HAP-1 (cell line): ENCODE data around the gene ARVCF.
A peak's percentile ranks its signal among the peaks of the same experiment; 100 is the strongest.

ENCODE experiments used
- DNase-seq, 2 experiments: peaks; one replicate each; pipeline ENCODE4 v3.0.0-alpha.2; 2016 to 2020; ENCODE audit warnings: low spot score in 2 of 2
- H3K27me3 ChIP-seq: fragments of 250-450 bp; sonication (Bioruptor Pico); 2 replicates; pipeline ENCODE4 v1.5.1; 2020; ENCODE audit warnings: low read depth, mild to moderate bottlenecking, moderate library complexity
- H3K36me3 ChIP-seq: fragments of 250-450 bp; sonication (Bioruptor Pico); replicated peaks from 2 replicates; pipeline ENCODE4 v1.5.1; 2020; ENCODE audit warnings: mild to moderate bottlenecking
- H3K4me1 ChIP-seq: fragments of 250-450 bp; sonication (Bioruptor Pico); 2 replicates; pipeline ENCODE4 v1.5.1; 2020; ENCODE audit warnings: mild to moderate bottlenecking
- H3K4me3 ChIP-seq: fragments of 250-450 bp; sonication (Bioruptor Pico); 2 replicates; pipeline ENCODE4 v1.5.1; 2020; ENCODE audit warnings: mild to moderate bottlenecking, moderate library complexity
- H3K9me3 ChIP-seq: fragments of 250-450 bp; sonication (Bioruptor Pico); 2 replicates; pipeline ENCODE4 v1.5.1; 2020; ENCODE audit warnings: mild to moderate bottlenecking, moderate library complexity
- in situ Hi-C: fragments of 300-500 bp; cut with MboI; formaldehyde crosslinking; loops from 3 replicates; pipeline ENCODE4 v1.14.3; 2020; ENCODE audit warnings: low sequenced_read_pairs, inconsistent platforms, mixed read lengths

The ARVCF gene

GRCh38 chr22:19958083-19959042 is 58.3 kb downstream of the ARVCF start:
- no peaks in the 10 kb centered on the region for H3K27me3 ChIP-seq
- H3K4me3 ChIP-seq: no peak overlapping the region
- peaks cover 3% of the 10 kb centered on the region for H3K4me1 ChIP-seq
- H3K9me3 ChIP-seq: no peaks in the 10 kb centered on the region
- DNase-seq: no peak
- H3K36me3 ChIP-seq: peaks cover 5% of the 10 kb centered on the region
- in situ Hi-C loops: loop anchor here (25.0 kb wide), 1 partner anchor 329 kb away; no protein-coding TSS in a partner anchor

DNA sequence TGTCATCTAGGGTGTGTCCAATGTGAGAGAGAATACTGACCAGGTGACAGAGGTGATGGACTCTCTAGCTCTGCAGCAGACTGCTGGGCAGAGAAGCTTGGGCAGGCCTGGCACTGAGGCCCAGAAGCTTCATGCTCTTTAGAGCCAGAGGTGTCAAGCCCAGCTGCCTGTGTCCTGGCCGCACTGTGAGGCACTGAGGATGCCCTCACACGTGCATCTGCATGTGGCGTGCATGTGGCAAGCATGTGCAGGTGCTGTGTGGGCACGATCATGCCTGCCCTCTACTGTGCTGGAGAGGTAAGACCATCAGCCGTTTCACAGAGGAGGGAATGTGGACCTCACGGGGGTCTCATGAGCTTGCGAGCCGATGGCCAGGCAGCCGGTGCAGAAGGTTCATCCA is 59.2 kb downstream of the ARVCF start:
- no peaks in the 10 kb centered on the region for H3K27me3 ChIP-seq
- no peak for DNase-seq
- in situ Hi-C loops: loop anchor here (25.0 kb wide), 1 partner anchor 330 kb away; no protein-coding TSS in a partner anchor
- no peaks in the 10 kb centered on the region for H3K9me3 ChIP-seq
- H3K4me1 ChIP-seq: peaks cover 3% of the 10 kb centered on the region
- H3K4me3 ChIP-seq: no peak overlapping the region
- peaks cover 5% of the 10 kb centered on the region for H3K36me3 ChIP-seq

- H3K4me1 ChIP-seq: peaks cover 3% of the 10 kb centered on the region
- in situ Hi-C loops: loop anchor here (25.0 kb wide), 1 partner anchor 332 kb away; no protein-coding TSS in a partner anchor
These were observed 61.1 kb downstream of the ARVCF start for GRCh38 chr22:19955241-19956128.

GRCh38 chr22:19951346-19951745 is 65.3 kb downstream of the ARVCF start:
- no peaks in the 10 kb centered on the region for H3K9me3 ChIP-seq
- no peak overlapping the region for H3K4me3 ChIP-seq
- peaks cover 4% of the 10 kb centered on the region for H3K36me3 ChIP-seq
- DNase-seq: no peak
- no peaks in the 10 kb centered on the region for H3K27me3 ChIP-seq
- in situ Hi-C loops: loop anchor here (25.0 kb wide), 1 partner anchor 336 kb away; no protein-coding TSS in a partner anchor
- H3K4me1 ChIP-seq: peaks cover 21% of the 10 kb centered on the region

More at GRCh38 chr22:19955241-19956128, 61.1 kb downstream of the ARVCF start:
- Histone ChIP-seq H3K36me3 (no peaks in the 10 kb centered on the region), H3K27me3 (no peaks in the 10 kb centered on the region), H3K9me3 (no peaks in the 10 kb centered on the region), H3K4me3 (no peak overlapping the region)
- no peak for DNase-seq

DNA sequence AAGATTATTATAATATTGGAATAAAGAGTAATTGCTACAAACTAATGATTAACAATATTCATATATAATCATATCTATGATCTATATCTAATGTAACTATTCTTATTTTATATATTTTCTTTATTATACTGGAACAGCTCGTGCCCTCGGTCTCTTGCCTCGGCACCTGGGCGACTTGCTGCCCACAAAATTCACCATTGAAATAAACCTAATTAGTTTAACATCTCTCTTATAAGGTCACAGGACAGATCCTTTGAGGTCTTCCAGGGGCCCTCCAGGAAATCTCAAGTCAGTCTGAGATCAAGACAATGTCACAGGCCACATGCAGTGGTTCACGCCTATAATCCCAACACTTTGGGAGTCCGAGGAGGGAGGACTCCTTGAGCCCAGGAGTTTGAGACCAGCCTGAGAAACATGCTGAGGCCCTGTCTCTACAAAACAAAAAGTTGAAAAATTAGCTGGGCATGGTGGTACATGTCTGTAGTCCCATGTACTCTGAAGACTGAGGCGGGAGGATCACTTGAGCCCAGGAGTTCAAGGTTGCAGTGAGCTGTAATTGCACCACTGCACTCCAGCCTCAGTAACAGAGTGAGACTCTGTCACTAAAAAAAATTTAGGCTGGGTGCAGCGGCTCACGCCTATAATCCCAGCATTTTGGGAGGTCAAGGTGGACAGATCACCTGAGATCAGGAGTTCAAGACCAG is 68.4 kb downstream of the ARVCF start:
- Histone ChIP-seq H3K4me3 (no peak overlapping the region), H3K36me3 (peaks cover 4% of the 10 kb centered on the region), H3K27me3 (no peaks in the 10 kb centered on the region), H3K9me3 (no peaks in the 10 kb centered on the region), H3K4me1 (peaks cover 29% of the 10 kb centered on the region)
- DNase-seq: no peak
- in situ Hi-C loops: no loop called here

DNA sequence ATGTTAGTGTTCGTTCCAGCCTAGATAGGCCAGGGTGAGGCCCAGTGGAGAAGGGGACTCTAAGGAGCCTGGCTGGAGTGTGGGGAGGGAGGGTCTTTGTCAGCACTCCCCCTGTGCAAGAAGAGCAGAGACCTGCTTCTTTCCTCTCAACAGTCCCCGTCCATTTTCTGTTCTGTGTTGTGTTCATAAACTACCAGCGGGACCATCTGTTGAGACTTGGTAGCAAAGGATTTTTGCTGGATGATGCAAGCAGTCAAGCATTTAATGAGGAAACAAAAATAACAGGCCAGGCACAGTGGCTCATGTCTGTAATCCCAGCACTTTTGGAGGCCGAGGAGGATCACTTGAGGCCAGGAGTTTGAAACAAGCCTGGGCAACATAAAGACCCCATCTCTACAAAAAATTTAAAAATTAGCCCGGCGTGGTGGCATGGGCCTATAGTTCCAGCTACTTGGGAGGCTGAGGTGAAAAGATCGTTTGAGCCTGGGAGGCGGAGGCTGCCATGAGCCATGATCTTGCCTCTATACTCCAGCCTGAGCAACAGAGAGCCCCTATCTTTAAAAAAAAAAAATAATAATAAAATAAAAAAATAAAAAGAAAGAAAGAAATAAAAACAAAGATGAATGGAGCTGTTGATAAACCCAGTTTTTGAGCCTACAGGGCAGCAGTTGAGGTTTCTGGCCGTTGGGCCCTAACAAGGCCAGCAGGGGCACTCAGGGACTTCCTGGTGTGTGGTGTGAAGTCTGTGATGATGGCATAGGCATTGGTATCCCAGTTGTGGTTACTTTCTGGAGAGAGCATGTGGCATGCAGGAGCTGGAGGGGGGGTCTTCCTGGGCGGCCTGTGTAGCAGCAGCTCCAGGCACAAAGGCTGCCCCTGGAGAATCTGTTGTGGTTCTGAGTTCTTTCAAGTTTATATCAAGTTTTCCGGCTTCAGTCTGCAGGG is 73.3 kb downstream of the ARVCF start:
- H3K4me1 ChIP-seq: peaks cover 27% of the 10 kb centered on the region
- in situ Hi-C loops: no loop called here
- H3K9me3 ChIP-seq: no peaks in the 10 kb centered on the region
- H3K36me3 ChIP-seq: peaks cover 3% of the 10 kb centered on the region
- DNase-seq: no peak
- H3K4me3 ChIP-seq: peak overlapping the region; percentile 62
- no peaks in the 10 kb centered on the region for H3K27me3 ChIP-seq

DNA sequence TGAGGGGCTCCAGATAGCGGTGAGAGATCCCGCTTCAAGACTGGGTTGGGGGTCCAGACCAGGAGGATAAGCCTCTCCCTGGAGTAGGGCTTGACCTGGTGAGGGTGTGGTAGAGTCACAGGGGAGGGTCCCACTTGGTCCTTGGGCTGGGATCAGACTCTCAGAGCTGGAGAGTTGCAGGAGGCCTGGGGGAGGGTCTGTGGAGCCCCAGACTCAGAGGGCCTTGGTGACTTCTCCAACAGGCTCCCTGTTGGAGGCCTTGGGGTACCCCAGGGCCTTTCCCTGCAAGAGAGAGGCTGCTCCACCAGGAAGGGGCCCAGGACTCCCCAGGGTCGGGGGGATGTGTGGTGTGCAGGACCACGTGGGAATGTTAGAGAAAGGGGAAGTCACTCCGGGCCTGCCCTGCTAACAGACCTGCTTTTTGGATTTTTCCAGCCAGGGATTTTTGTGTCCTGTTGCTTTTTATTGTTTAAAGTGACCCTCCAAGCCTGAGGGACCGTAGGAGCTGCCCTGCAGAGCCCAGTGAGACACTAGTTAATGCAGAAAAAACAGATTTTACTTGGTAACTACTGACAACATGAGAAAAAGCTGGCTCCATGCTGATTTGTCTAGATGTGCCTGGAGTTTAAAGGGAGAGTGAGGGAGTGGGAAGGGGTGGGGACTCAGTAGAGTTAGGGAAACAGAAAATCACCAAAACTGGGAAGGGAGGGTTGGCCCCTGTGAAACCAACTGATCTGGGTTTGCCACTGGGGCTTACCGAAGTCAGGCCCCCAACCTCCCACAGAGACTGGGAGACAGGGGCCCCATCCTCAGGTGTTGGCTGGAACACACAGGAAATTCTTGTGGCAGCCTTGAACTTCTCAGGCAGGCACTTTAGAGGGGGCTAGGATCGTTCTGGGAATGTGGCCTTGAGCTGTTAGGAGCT is 74.2 kb downstream of the ARVCF start:
- H3K9me3 ChIP-seq: no peaks in the 10 kb centered on the region
- H3K36me3 ChIP-seq: no peaks in the 10 kb centered on the region
- DNase-seq: peak; percentile 26 to 50
- in situ Hi-C loops: no loop called here
- no peaks in the 10 kb centered on the region for H3K27me3 ChIP-seq
- peaks cover 22% of the 10 kb centered on the region for H3K4me1 ChIP-seq
- peak overlapping the region; percentile 62 for H3K4me3 ChIP-seq

GRCh38 chr22:19941365-19942082 is 75.1 kb downstream of the ARVCF start, which contains the start of the genes COMT and TXNRD2:
Gene COMT, plus strand, starts transcription at chr22:19941772. Its CDS starts 20,755 bp downstream, at chr22:19962527.
Gene TXNRD2, minus strand, starts transcription at chr22:19941818. Its CDS starts 15 bp downstream, at chr22:19941803.
- DNase-seq: peak; percentile 51 to 86
- H3K36me3 ChIP-seq: no peaks in the 10 kb centered on the region
- H3K9me3 ChIP-seq: peaks cover 3% of the 10 kb centered on the region; the same call in 1 of the 2 replicates
- H3K4me3 ChIP-seq: peak within 1 kb of the TSS; percentile 62
- peaks cover 20% of the 10 kb centered on the region for H3K4me1 ChIP-seq
- H3K27me3 ChIP-seq: no peaks in the 10 kb centered on the region
- in situ Hi-C loops: no loop called here

DNA sequence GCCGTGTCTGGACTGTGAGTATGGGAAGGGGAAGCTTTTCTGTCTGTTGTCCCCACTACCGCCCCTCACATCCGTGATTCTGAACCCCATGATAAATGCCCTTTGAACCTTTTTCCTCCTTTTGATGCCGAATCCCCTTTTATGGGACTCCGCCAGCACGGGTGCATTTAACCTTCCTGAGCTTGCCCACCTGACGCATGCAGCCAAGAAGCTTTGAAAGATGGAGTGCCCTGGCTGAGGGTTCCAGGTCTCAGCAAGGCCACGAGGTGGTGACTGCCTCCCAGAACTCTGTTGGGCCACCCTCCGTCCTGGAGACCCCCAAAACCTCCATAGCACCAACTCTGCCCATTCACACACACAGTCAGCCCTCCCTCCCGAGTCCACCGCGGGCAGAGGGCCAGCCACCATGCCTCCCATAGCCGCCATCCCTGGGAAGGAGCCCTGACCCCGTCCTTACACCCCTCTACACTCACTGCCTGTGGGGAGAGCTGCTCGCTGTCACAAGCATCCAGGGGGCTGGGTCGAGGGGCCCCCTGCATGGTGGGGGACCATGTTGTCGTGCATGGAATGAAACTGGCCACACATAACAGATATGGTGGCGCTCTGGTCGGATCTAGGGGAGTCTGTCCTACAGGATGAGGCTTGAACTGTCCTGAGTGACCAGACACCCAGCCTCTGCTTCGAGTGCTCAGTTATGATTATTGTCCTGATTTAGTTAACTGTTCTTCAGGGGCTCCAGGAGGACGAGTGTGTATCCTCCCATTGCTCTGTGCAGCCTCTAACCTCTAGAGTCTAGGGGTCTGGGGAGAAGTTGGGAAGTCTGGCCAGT is 75.9 kb downstream of the ARVCF start:
- Histone ChIP-seq H3K27me3 (no peaks in the 10 kb centered on the region), H3K4me3 (peak overlapping the region; percentile 62), H3K36me3 (no peaks in the 10 kb centered on the region), H3K9me3 (peaks cover 4% of the 10 kb centered on the region), H3K4me1 (peaks cover 20% of the 10 kb centered on the region)
- no peak for DNase-seq
- in situ Hi-C loops: no loop called here

DNA sequence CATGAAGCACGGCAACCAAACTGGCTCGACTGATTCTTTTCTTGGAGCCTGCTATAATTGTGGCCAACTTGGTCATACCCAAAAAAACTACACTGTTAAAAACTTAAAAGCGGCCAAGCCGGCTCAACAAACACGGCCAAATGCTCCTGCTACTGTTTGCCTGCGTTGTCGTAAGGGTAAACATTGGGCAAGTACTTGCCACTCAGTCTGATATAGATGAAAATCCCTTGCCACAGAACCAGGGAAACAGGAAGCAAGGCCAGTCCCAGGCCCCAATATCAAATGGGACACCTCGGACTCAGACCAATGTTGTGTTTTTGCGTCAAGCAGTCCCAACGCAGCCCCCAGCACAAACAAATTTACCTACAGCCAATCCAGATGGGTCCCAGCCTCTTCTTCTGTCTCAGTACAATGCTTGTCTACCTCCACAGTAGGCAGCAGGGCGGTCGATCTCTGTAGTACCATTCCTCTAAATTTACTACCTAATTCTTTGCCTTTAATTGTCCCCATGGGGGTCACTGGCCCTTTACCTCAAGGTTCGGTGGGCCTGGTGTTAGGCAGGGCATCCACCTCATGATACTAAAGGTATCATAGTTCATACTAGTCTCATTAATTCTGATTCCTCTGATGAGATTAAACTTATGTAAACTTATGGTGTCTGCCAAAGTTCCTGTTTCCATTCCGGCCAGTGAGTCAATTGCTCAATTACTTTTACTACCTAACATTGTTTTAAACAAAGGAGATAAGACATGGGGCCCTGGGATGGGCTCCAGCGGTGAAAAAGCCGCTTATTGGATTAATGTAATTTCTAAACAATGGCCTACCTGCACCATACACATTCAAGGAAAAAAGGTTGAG is 78.8 kb downstream of the ARVCF start:
- Histone ChIP-seq H3K9me3 (peaks cover 9% of the 10 kb centered on the region), H3K27me3 (no peaks in the 10 kb centered on the region), H3K4me3 (no peak overlapping the region), H3K36me3 (no peaks in the 10 kb centered on the region), H3K4me1 (peaks cover 8% of the 10 kb centered on the region)
- DNase-seq: peak in 1 of 2 experiments; percentile 2
- in situ Hi-C loops: no loop called here
